ENCODE results near the gene CEP112. TPM values are rescaled to one million over a fixed set of nuclear protein-coding genes. Genes with fewer than 3 reads are reported as not detected.
"Not testable (repeated sequence)": the region's sequence is repeated elsewhere in the genome, so short reads cannot be mapped to it uniquely, and the experiment has no call there.

The CEP112 gene
- total and polyA plus RNA-seq, 2 of the 13 experiments (the other 11 are each of a cell fraction or from before 2014, with no cell fraction given) = 1.2 to 3.4 TPM

DNA sequence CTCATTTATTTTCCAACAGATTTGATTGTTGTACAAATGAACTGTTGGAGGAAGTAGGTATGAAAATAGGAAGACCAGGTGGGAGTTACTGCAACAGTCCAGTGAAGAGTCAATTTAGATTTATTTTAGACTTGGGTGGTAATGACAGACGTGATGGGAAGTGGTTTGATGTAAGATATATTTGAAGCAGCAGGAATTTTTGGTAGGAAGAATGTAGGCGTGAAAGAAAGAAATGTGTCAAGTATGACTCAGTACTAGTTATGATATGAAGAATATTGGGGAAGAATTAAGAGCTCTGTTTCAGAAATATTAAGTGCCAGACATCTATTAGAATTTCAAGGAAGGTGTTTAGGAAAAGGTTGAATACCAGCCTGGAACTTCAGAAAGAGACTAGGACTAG is 382.6 kb downstream of the CEP112 start:
- FAIRE-seq (no peak), DNase-seq (ENCODE audit: low spot score) (no peak), ATAC-seq (no peak)
- no peaks in the 10 kb centered on the region for H4K20me1 ChIP-seq (ENCODE audit: insufficient read depth, low read length)
- 8% methylated on average over 2 of the region's 2 CpGs for WGBS (ENCODE audit: low lambda C conversion rate)
- in situ Hi-C loops (cut with HindIII; ENCODE audit: extremely low pct_ligation_motif_present, low pct_unique_long_range_greater_than_20kb) = no loop called here
- ChIA-PET POLR2A (no interaction called here), CTCF (ENCODE audit: low intra/inter-chr PET ratio, low total read pairs) (no interaction called here)
- TF ChIP-seq PATZ1 (CRISPR knock-in tag; IDR thresholded peaks at IDR 0.05) = no peak
- no peak for TF ChIP-seq ISL2 (CRISPR knock-in tag; IDR thresholded peaks at IDR 0.05)
- no peak for TF ChIP-seq MYNN (CRISPR knock-in tag; IDR thresholded peaks at IDR 0.05; ENCODE audit: low read depth)
- TF ChIP-seq ZNF879 (CRISPR knock-in tag; IDR thresholded peaks at IDR 0.05) = no peak
- no peak for TF ChIP-seq GATAD2A (CRISPR knock-in tag; IDR thresholded peaks at IDR 0.05)
- TF ChIP-seq, protein P1, sequence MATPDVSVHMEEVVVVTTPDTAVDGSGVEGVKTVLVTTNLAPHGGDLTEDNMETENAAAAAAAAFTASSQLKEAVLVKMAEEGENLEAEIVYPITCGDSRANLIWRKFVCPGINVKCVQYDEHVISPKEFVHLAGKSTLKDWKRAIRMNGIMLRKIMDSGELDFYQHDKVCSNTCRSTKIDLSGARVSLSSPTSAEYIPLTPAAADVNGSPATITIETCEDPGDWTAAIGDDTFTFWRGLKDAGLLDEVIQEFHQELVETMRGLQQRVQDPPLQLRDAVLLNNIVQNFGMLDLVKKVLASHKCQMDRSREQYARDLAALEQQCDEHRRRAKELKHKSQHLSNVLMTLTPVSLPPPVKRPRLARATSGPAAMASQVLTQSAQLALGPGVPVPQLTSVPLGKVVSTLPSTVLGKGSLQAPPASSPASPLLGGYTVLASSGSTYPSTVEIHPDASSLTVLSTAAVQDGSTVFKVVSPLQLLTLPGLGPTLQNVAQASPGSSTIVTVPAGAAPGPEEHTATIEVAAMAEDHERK (CRISPR knock-in tag; IDR thresholded peaks at IDR 0.05; ENCODE audit: low read depth) = no peak
- no peak for TF ChIP-seq MEIS1 (CRISPR knock-in tag; IDR thresholded peaks at IDR 0.05; ENCODE audit: borderline replicate concordance)
- TF ChIP-seq ZNF143 (CRISPR knock-in tag; IDR thresholded peaks at IDR 0.05) = no peak
- TF ChIP-seq, protein P2, sequence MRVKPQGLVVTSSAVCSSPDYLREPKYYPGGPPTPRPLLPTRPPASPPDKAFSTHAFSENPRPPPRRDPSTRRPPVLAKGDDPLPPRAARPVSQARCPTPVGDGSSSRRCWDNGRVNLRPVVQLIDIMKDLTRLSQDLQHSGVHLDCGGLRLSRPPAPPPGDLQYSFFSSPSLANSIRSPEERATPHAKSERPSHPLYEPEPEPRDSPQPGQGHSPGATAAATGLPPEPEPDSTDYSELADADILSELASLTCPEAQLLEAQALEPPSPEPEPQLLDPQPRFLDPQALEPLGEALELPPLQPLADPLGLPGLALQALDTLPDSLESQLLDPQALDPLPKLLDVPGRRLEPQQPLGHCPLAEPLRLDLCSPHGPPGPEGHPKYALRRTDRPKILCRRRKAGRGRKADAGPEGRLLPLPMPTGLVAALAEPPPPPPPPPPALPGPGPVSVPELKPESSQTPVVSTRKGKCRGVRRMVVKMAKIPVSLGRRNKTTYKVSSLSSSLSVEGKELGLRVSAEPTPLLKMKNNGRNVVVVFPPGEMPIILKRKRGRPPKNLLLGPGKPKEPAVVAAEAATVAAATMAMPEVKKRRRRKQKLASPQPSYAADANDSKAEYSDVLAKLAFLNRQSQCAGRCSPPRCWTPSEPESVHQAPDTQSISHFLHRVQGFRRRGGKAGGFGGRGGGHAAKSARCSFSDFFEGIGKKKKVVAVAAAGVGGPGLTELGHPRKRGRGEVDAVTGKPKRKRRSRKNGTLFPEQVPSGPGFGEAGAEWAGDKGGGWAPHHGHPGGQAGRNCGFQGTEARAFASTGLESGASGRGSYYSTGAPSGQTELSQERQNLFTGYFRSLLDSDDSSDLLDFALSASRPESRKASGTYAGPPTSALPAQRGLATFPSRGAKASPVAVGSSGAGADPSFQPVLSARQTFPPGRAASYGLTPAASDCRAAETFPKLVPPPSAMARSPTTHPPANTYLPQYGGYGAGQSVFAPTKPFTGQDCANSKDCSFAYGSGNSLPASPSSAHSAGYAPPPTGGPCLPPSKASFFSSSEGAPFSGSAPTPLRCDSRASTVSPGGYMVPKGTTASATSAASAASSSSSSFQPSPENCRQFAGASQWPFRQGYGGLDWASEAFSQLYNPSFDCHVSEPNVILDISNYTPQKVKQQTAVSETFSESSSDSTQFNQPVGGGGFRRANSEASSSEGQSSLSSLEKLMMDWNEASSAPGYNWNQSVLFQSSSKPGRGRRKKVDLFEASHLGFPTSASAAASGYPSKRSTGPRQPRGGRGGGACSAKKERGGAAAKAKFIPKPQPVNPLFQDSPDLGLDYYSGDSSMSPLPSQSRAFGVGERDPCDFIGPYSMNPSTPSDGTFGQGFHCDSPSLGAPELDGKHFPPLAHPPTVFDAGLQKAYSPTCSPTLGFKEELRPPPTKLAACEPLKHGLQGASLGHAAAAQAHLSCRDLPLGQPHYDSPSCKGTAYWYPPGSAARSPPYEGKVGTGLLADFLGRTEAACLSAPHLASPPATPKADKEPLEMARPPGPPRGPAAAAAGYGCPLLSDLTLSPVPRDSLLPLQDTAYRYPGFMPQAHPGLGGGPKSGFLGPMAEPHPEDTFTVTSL (CRISPR knock-in tag; IDR thresholded peaks at IDR 0.05; ENCODE audit: borderline replicate concordance) = no peak
- TF ChIP-seq ZNF232 (CRISPR knock-in tag; IDR thresholded peaks at IDR 0.05; ENCODE audit: borderline replicate concordance) = no peak
- H2AFZ ChIP-seq (ENCODE audit: low read length) = no peak overlapping the region
- H3K4me3 ChIP-seq (replicated peaks in 1 of 3; ENCODE audit: insufficient read depth in 1 of 3, low read depth in 2 of 3, low read length in 3 of 3) = no peak overlapping the region
- BruUV-seq (replicated peaks) = no TSS peak
- no peak overlapping the region for H3K27ac ChIP-seq (ENCODE audit: extremely low read length, insufficient read depth, low read length)
- intact Hi-C loops (cut with micrococcal nuclease; ENCODE audit: unreplicated experiment) = no loop called here
- H3K4me2 ChIP-seq (ENCODE audit: low read depth, low read length) = no peak overlapping the region
- no peaks in the 10 kb centered on the region for H3K27me3 ChIP-seq (ENCODE audit: control insufficient read depth in 1 of 2, insufficient read depth in 2 of 2, low read length in 2 of 2)
- no peaks in the 10 kb centered on the region for H3K36me3 ChIP-seq (replicated peaks in 1 of 2; ENCODE audit: control insufficient read depth in 1 of 2, insufficient read depth in 2 of 2, low read length in 2 of 2)
- H3K9me3 ChIP-seq (ENCODE audit: low read length) = peaks cover 28% of the 10 kb centered on the region
- no peaks in the 10 kb centered on the region for H3K79me2 ChIP-seq (ENCODE audit: insufficient read depth, low read length)
- H3K4me1 ChIP-seq (ENCODE audit: insufficient read depth, low read length) = no peaks in the 10 kb centered on the region
- no peak overlapping the region for H3K9ac ChIP-seq (ENCODE audit: insufficient read depth, low read depth, low read length)

GRCh38 chr17:65808566-65808965 is 383.4 kb downstream of the CEP112 start:
- in situ Hi-C loops (cut with HindIII; ENCODE audit: extremely low pct_ligation_motif_present, low pct_unique_long_range_greater_than_20kb); POLR2A ChIA-PET; ATAC-seq; H3K79me2 ChIP-seq (ENCODE audit: insufficient read depth, low read length); H3K27ac ChIP-seq (ENCODE audit: extremely low read length, insufficient read depth, low read length); intact Hi-C loops (cut with micrococcal nuclease; ENCODE audit: unreplicated experiment); CTCF ChIA-PET (ENCODE audit: low intra/inter-chr PET ratio, low total read pairs); DNase-seq (ENCODE audit: low spot score); H3K4me3 ChIP-seq (replicated peaks in 1 of 3; ENCODE audit: insufficient read depth in 1 of 3, low read depth in 2 of 3, low read length in 3 of 3); H3K9ac ChIP-seq (ENCODE audit: insufficient read depth, low read depth, low read length); H3K27me3 ChIP-seq (ENCODE audit: control insufficient read depth in 1 of 2, insufficient read depth in 2 of 2, low read length in 2 of 2); H3K36me3 ChIP-seq (replicated peaks in 1 of 2; ENCODE audit: control insufficient read depth in 1 of 2, insufficient read depth in 2 of 2, low read length in 2 of 2); H3K4me2 ChIP-seq (ENCODE audit: low read depth, low read length); H2AFZ ChIP-seq (ENCODE audit: low read length); H4K20me1 ChIP-seq (ENCODE audit: insufficient read depth, low read length); FAIRE-seq; H3K4me1 ChIP-seq (ENCODE audit: insufficient read depth, low read length); BruUV-seq (replicated peaks): not testable (repeated sequence)
- 8% methylated on average over 1 of the region's 1 CpG for WGBS (ENCODE audit: low lambda C conversion rate)
- peaks cover 28% of the 10 kb centered on the region for H3K9me3 ChIP-seq (ENCODE audit: low read length)

Data from HepG2 (cell line).